ENCODE measurements around the gene SDSL.
A peak's percentile ranks its signal among the peaks of the same experiment; 100 is the strongest.

SDSL gene

GRCh38 chr12:113422030-113422885 is at the start of gene SDSL:
Gene SDSL, plus strand, starts transcription at chr12:113422380. Its CDS starts 5,603 bp downstream, at chr12:113427983.
- DNase-seq (ENCODE audit: low spot score), result peak; percentile 67

- no peak for DNase-seq (ENCODE audit: low spot score)
These were observed 48.7 kb upstream of the SDSL start for GRCh38 chr12:113373440-113373839.

- no peak for DNase-seq (ENCODE audit: low spot score)
These were observed 48.2 kb upstream of the SDSL start for GRCh38 chr12:113373969-113374368.

- no peak for DNase-seq (ENCODE audit: low spot score)
These were observed 47.3 kb upstream of the SDSL start for GRCh38 chr12:113374823-113375428.

GRCh38 chr12:113378291-113378690 is 43.9 kb upstream of the SDSL start:
- DNase-seq (ENCODE audit: low spot score), result no peak

GRCh38 chr12:113381220-113381619 is 41.0 kb upstream of the SDSL start:
- DNase-seq (ENCODE audit: low spot score), result no peak

GRCh38 chr12:113382206-113382605 is 40.0 kb upstream of the SDSL start:
- no peak for DNase-seq (ENCODE audit: low spot score)

- DNase-seq (ENCODE audit: low spot score), result no peak
These were observed 37.4 kb upstream of the SDSL start for GRCh38 chr12:113384778-113385177.

- DNase-seq (ENCODE audit: low spot score), result no peak
These were observed 36.8 kb upstream of the SDSL start for GRCh38 chr12:113385282-113385882.

GRCh38 chr12:113386866-113387566 is 35.2 kb upstream of the SDSL start:
- DNase-seq (ENCODE audit: low spot score), result no peak

- no peak for DNase-seq (ENCODE audit: low spot score)
These were observed 34.5 kb upstream of the SDSL start for GRCh38 chr12:113387631-113388030.

GRCh38 chr12:113388351-113388750 is 33.8 kb upstream of the SDSL start:
- no peak for DNase-seq (ENCODE audit: low spot score)

- no peak for DNase-seq (ENCODE audit: low spot score)
These were observed 31.8 kb upstream of the SDSL start for GRCh38 chr12:113390064-113391043.

GRCh38 chr12:113391145-113391544 is 31.0 kb upstream of the SDSL start:
- no peak for DNase-seq (ENCODE audit: low spot score)

- DNase-seq (ENCODE audit: low spot score), result no peak
These were observed 30.4 kb upstream of the SDSL start for GRCh38 chr12:113391650-113392337.

GRCh38 chr12:113392520-113392919 is 29.7 kb upstream of the SDSL start:
- DNase-seq (ENCODE audit: low spot score), result no peak

GRCh38 chr12:113392988-113393579 is 29.1 kb upstream of the SDSL start:
- no peak for DNase-seq (ENCODE audit: low spot score)

GRCh38 chr12:113393749-113394148 is 28.4 kb upstream of the SDSL start:
- DNase-seq (ENCODE audit: low spot score), result no peak

- DNase-seq (ENCODE audit: low spot score), result no peak
These were observed 27.1 kb upstream of the SDSL start for GRCh38 chr12:113395119-113395518.

GRCh38 chr12:113396200-113396599 is 26.0 kb upstream of the SDSL start:
- DNase-seq (ENCODE audit: low spot score), result no peak
